Body of pancreas (tissue), 4 donors: ENCODE measurements around the gene CARD16. TPM values are rescaled to one million over a fixed set of nuclear protein-coding genes. Genes with fewer than 3 reads are reported as not detected.

Experiments used
- ATAC-seq: fragments of 150-250 bp; one replicate; pipeline ENCODE4 v1.9.1; 2016
- DNase-seq, 4 donors: peaks; one replicate each; pipeline ENCODE4 v3.0.0-alpha.2; 2019
- H3K27ac ChIP-seq, 4 donors: fragments of 200-600 bp; sonication (generic); 1 replicate in 3 of 4; 2 replicates in 1 of 4; pipeline versions ENCODE4 v1.5.1 to v1.6.1; 2016 to 2019; ENCODE audit warnings: mild to moderate bottlenecking in 1 of 4, mixed read lengths in 1 of 4, moderate library complexity in 1 of 4
- H3K27me3 ChIP-seq, 2 donors: fragments of 200-600 bp; sonication (generic); one replicate each; pipeline ENCODE4 v1.6.0; 2016; ENCODE audit warnings: mild to moderate bottlenecking in 1 of 2
- H3K36me3 ChIP-seq, 2 donors: fragments of 200-600 bp; sonication (generic); replicated peaks in 1 of 2; 2 replicates each; pipeline ENCODE4 v1.5.1; 2016; ENCODE audit warnings: low read depth in 2 of 2; ENCODE audit not compliant: insufficient read depth in 1 of 2
- H3K4me1 ChIP-seq: fragments of 200-600 bp; sonication (generic); one replicate; pipeline ENCODE4 v1.6.0; 2016
- H3K4me3 ChIP-seq, 2 donors: fragments of 200-600 bp; sonication (generic); 1 replicate in 1 of 2; 2 replicates in 1 of 2; pipeline ENCODE4 v1.5.1; 2016 to 2019
- H3K9me3 ChIP-seq, 3 donors: fragments of 200-600 bp; sonication (generic); 1 replicate in 2 of 3; 2 replicates in 1 of 3; pipeline ENCODE4 v1.5.1; 2016
- POLR2A ChIP-seq, 3 donors: fragments of 450-650 bp; IDR thresholded peaks; one replicate each; pipeline ENCODE4 v1.6.1; 2016; ENCODE audit warnings: antibody characterized with exemption in 3 of 3, mild to moderate bottlenecking in 2 of 3
- WGBS, 2 donors: methylation state at CpG; one replicate each; pipeline ENCODE4 v1.1.5; 2017; 5-methylcytosine and 5-hydroxymethylcytosine counted together
- intact Hi-C: fragments of 100-400 bp; cut with DNase I; formaldehyde crosslinking; loops from one replicate; pipeline ENCODE4 v1.15.1; 2023
- total RNA-seq, 2 donors: library from RNA; depleted of rRNA; stranded (reverse); fragments of >200 nt; gene quantifications; one replicate each; pipeline ENCODE4 v1.1.0, GENCODE V29; 2016
- TF ChIP-seq, protein P1 (sequence below), 7 experiments: fragments of 450-650 bp in 4 of 7; fragments of 200-600 bp in 3 of 7; sonication (generic) in 3 of 7; IDR thresholded peaks; one replicate each; pipeline ENCODE4 v1.5.1; 2016 to 2019; ENCODE audit warnings: antibody characterized with exemption in 7 of 7

CARD16 gene
- total RNA-seq, 2 donors from 2014 or later, result 4.0 to 6.0 TPM

DNA sequence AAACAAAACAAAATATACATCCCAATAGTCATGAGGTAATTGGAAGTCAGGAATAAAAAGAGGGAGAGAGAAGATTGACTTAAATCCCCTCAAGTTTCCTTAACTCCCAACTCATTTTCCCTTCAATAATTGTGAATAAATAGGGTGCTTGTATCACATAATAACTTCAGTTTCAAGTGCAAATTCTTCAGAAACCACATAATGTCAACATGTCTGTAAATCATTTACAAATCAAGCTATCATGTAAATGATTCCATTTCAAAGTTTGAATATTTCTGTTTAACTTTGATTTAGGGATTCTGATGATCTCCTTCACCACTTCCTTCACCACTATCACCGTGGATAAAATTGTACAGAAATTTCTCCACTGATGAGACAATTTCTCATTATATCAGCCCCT is 45.4 kb downstream of the CARD16 start:
- Histone ChIP-seq H3K9me3 (no peaks in the 10 kb centered on the region), H3K27ac (no peak overlapping the region), H3K27me3 (no peaks in the 10 kb centered on the region), H3K36me3 (no peaks in the 10 kb centered on the region), H3K4me1 (no peaks in the 10 kb centered on the region), H3K4me3 (no peak overlapping the region)
- 60 to 67% methylated on average over 1 of the region's 1 CpG for WGBS, 2 donors
- ATAC-seq (no peak), DNase-seq (no peak)
- no peak for TF ChIP-seq POLR2A (IDR thresholded peaks at IDR 0.05)
- TF ChIP-seq, protein P1, sequence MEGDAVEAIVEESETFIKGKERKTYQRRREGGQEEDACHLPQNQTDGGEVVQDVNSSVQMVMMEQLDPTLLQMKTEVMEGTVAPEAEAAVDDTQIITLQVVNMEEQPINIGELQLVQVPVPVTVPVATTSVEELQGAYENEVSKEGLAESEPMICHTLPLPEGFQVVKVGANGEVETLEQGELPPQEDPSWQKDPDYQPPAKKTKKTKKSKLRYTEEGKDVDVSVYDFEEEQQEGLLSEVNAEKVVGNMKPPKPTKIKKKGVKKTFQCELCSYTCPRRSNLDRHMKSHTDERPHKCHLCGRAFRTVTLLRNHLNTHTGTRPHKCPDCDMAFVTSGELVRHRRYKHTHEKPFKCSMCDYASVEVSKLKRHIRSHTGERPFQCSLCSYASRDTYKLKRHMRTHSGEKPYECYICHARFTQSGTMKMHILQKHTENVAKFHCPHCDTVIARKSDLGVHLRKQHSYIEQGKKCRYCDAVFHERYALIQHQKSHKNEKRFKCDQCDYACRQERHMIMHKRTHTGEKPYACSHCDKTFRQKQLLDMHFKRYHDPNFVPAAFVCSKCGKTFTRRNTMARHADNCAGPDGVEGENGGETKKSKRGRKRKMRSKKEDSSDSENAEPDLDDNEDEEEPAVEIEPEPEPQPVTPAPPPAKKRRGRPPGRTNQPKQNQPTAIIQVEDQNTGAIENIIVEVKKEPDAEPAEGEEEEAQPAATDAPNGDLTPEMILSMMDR (IDR thresholded peaks at IDR 0.05), result no peak
- intact Hi-C loops, result no loop called here

DNA sequence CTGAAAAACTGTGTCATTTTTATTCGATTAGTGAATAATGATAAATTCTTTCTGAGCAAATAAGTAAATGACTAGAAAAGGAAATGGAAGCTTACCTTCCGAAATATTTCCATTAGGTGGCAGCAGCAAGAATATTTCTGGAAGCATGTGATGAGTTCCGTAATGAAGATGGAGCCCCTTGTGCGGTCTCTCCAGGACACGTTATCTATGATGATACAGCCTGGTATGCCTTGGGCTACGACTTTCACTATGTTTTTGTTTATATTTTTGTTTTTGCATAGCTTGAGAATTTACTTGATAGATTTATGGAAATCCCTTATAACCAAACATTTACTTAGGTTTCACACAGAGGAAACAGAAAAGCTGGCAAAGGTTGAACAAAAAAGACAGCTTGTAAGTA is 47.8 kb downstream of the CARD16 start:
- no peaks in the 10 kb centered on the region for H3K27me3 ChIP-seq
- H3K4me3 ChIP-seq, result no peak overlapping the region
- no peaks in the 10 kb centered on the region for H3K36me3 ChIP-seq
- H3K4me1 ChIP-seq, result peaks cover under 1% of the 10 kb centered on the region
- intact Hi-C loops, result no loop called here
- H3K9me3 ChIP-seq, result no peaks in the 10 kb centered on the region
- no peak for ATAC-seq
- no peak for DNase-seq
- WGBS, 2 donors, result 48 to 51% methylated on average over 6 of the region's 6 CpGs
- H3K27ac ChIP-seq, result no peak overlapping the region
- TF ChIP-seq, protein P1 (IDR thresholded peaks at IDR 0.05), result peak in 4 of 7 experiments; percentile 7 to 31 (median 12)
- TF ChIP-seq POLR2A (IDR thresholded peaks at IDR 0.05), result no peak

DNA sequence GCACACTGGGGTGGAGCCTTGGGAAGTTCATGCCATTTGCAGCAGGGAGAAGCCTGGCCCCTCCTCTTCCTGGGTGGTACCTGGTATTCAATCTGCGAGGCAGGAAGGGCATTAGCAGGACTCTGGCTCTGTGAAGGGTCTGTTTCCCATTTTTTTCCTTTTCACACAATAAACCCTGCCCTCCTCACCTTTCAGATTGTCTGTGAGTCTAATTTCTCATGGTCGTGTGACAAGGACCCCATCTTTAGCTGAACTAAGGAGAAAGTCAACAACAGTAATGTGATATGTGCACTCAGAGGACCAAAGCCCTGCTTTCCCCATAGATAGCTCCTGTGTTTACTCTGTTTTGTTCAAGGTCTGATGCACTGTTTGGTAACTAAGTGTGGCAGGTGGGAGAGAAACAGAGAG is 50.1 kb downstream of the CARD16 start:
- no peak for ATAC-seq

DNA sequence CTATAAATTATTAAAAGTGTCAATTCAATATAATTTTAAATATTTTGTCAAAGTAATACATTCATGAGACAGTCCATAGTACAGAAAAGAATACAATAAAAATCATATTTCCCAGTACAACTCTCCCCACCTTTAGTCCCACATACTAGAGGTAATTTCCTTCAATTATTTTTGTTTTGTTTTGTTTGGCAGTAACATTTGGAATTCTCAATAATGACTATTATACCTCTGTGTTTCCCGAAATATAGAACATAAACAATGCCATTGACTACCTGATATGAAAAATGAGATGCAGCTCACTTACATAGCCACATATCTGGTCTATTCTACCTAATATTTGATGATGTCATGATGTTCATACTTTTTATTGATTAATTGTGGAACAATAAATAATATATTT is 52.4 kb downstream of the CARD16 start:
- 75 to 85% methylated on average over 1 of the region's 1 CpG for WGBS, 2 donors
- DNase-seq, result no peak
- intact Hi-C loops, result no loop called here
- ATAC-seq, result no peak
- TF ChIP-seq, protein P1 (IDR thresholded peaks at IDR 0.05), result no peak
- no peak for TF ChIP-seq POLR2A (IDR thresholded peaks at IDR 0.05)
- Histone ChIP-seq H3K4me1 (peaks cover 5% of the 10 kb centered on the region), H3K27ac (no peak overlapping the region), H3K4me3 (no peak overlapping the region), H3K36me3 (no peaks in the 10 kb centered on the region), H3K9me3 (peaks cover 0 to 6% (median 0%) of the 10 kb centered on the region in 3 donors), H3K27me3 (no peaks in the 10 kb centered on the region)

More for the DNA sequence above, 50.1 kb downstream of the CARD16 start:
- WGBS, 2 donors, result 32 to 54% methylated on average over 2 of the region's 2 CpGs
- TF ChIP-seq POLR2A (IDR thresholded peaks at IDR 0.05), result no peak
- TF ChIP-seq, protein P1 (IDR thresholded peaks at IDR 0.05), result no peak
- H3K36me3 ChIP-seq, result no peaks in the 10 kb centered on the region
- DNase-seq, result no peak
- no peaks in the 10 kb centered on the region for H3K9me3 ChIP-seq
- intact Hi-C loops, result no loop called here
- no peak overlapping the region for H3K27ac ChIP-seq
- no peak overlapping the region for H3K4me3 ChIP-seq
- no peaks in the 10 kb centered on the region for H3K27me3 ChIP-seq
- H3K4me1 ChIP-seq, result peaks cover 5% of the 10 kb centered on the region

DNA sequence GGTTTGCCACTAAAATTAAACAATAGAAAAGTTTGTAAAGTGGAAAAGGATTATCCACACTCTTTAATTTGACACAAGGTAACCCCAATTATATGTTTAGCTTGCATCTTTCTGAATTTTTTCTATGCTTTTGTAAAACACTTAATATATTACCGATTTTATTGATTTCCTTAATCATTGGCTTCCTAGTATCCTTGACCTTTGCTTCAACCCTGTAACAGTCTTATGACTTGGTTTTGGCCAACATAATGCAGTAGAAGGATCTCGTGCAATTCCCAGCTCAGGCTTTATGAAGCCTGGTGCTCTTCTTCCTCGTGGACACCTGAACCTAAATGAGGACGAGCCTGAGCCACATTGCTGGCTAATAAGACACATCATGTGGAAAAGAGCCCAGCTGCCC is 53.1 kb downstream of the CARD16 start:
- H3K36me3 ChIP-seq, result no peaks in the 10 kb centered on the region
- H3K27me3 ChIP-seq, result no peaks in the 10 kb centered on the region
- 25 to 42% methylated on average over 4 of the region's 4 CpGs for WGBS, 2 donors
- no peak for DNase-seq
- intact Hi-C loops, result no loop called here
- H3K4me3 ChIP-seq, result no peak overlapping the region
- ATAC-seq, result no peak
- TF ChIP-seq POLR2A (IDR thresholded peaks at IDR 0.05), result no peak
- TF ChIP-seq, protein P1 (IDR thresholded peaks at IDR 0.05), result no peak
- H3K4me1 ChIP-seq, result peaks cover 5% of the 10 kb centered on the region
- no peak overlapping the region for H3K27ac ChIP-seq
- peaks cover 0 to 6% (median 0%) of the 10 kb centered on the region in 3 donors for H3K9me3 ChIP-seq
